K562 (cell line): ENCODE data around the gene ZFYVE27.

Experiments used
- ARID1B ChIP-seq: fragments of 450-650 bp; IDR thresholded peaks from 2 replicates; pipeline ENCODE4 v1.6.1; 2016; ENCODE audit warnings: antibody characterized with exemption, mild to moderate bottlenecking, inconsistent platforms
- EP300 ChIP-seq: IDR thresholded peaks from 2 replicates; pipeline ENCODE4 v1.6.1; 2012; ENCODE audit warnings: low read length, improper control_type of control experiment
- HDAC2 ChIP-seq: fragments of 450-650 bp; IDR thresholded peaks from 2 replicates; pipeline ENCODE4 v1.6.1; 2016; ENCODE audit warnings: mild to moderate bottlenecking
- HNRNPK ChIP-seq: fragments of 200-400 bp; formaldehyde crosslinking; IDR thresholded peaks from one replicate; pipeline ENCODE4 v1.6.1; 2018; ENCODE audit warnings: mild to moderate bottlenecking, low read depth, low read length; ENCODE audit not compliant: poor library complexity, severe bottlenecking
- RAD21 ChIP-seq, 2 experiments: fragments of 250-450 bp in 1 of 2; fragments of 450-650 bp in 1 of 2; sonication (Bioruptor Pico) in 1 of 2; formaldehyde crosslinking in 1 of 2; IDR thresholded peaks in 1 of 2; conservative IDR thresholded peaks in 1 of 2; 2 replicates each; pipeline versions ENCODE4 v1.4.0 to v1.8.0; 2020 to 2022; ENCODE audit warnings: mild to moderate bottlenecking in 2 of 2, moderate library complexity in 1 of 2
- RBM39 ChIP-seq: fragments of 200-400 bp; formaldehyde crosslinking; optimal IDR thresholded peaks from 2 replicates; pipeline ENCODE3; 2018; ENCODE audit warnings: low read depth, low read length
- REST ChIP-seq, 2 experiments: fragments of 450-650 bp; formaldehyde crosslinking in 1 of 2; IDR thresholded peaks; 2 replicates each; pipeline versions ENCODE4 v1.4.0 to v1.6.1; 2014 to 2020; ENCODE audit warnings: mild to moderate bottlenecking in 2 of 2, borderline replicate concordance in 1 of 2, low read depth in 1 of 2
- SIN3A ChIP-seq, 2 experiments: fragments of 150-350 bp in 1 of 2; IDR thresholded peaks; 2 replicates each; pipeline ENCODE4 v1.6.1; 2011 to 2016; ENCODE audit warnings: borderline replicate concordance in 2 of 2, low read depth in 2 of 2, low read length in 2 of 2, mild to moderate bottlenecking in 2 of 2, moderate library complexity in 2 of 2; ENCODE audit not compliant: control insufficient read depth in 1 of 2
- TCF7 ChIP-seq: sonication (generic); IDR thresholded peaks from 2 replicates; pipeline ENCODE4 v1.6.1; 2016; ENCODE audit warnings: antibody characterized with exemption, borderline replicate concordance
- ZNF717 ChIP-seq: fragments of 250-450 bp; sonication (Bioruptor Pico); IDR thresholded peaks from 2 replicates; pipeline ENCODE4 v1.5.0; 2021
- TF ChIP-seq, protein P1 (sequence below), 2 experiments: fragments of 450-650 bp; conservative IDR thresholded peaks; 2 replicates each; pipeline ENCODE4 v1.6.1; 2017; ENCODE audit warnings: mild to moderate bottlenecking in 2 of 2, moderate library complexity in 2 of 2
- TF ChIP-seq, protein P2 (sequence below), 3 experiments: IDR thresholded peaks in 2 of 3; conservative IDR thresholded peaks in 1 of 3; 2 replicates each; pipeline ENCODE4 v1.5.1; 2011 to 2012; ENCODE audit warnings: low read length in 3 of 3, mild to moderate bottlenecking in 3 of 3, control low read depth in 2 of 3, improper control_type of control experiment in 1 of 3, inconsistent platforms in 1 of 3, low read depth in 1 of 3, mixed read lengths in 1 of 3, moderate library complexity in 1 of 3; ENCODE audit not compliant: insufficient read depth in 2 of 3

DNA sequence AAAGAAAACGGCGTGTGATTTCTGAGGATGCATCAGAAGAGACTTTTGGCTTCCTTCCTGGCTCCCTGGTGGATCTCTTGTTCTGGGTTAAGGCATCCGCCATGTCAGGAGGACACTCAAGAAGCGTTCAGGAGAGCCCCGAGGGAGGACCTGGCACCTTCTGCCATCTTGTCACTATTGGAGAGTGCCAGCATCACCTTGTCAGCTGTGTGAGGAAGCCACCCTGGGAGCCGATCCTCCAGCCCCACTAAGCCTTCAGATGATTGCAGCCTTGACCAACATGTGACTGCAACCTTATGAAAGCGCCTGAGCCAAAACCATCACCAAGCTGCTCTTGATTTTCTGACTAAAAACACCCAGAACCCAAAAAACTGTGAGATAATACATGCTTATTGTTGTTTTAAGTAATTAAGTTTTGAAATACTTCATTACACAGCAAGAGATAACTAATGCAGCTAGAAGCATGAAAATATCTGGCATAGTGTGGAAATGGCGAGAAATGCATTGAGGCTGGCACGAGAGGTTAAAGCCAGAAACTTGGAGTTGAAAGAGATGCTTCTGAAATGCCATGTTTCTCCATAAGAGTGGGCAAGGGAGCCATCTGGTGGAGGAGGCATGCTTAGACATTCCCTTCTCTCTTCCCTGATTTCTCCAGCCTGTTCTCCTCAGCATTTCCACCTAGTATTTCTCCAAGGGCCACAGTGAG lies 5.4 kb upstream of the ZFYVE27 start:
- no peak for TF ChIP-seq RBM39
- TF ChIP-seq ZNF717: no peak
- no peak for TF ChIP-seq TCF7
- TF ChIP-seq, protein P1, sequence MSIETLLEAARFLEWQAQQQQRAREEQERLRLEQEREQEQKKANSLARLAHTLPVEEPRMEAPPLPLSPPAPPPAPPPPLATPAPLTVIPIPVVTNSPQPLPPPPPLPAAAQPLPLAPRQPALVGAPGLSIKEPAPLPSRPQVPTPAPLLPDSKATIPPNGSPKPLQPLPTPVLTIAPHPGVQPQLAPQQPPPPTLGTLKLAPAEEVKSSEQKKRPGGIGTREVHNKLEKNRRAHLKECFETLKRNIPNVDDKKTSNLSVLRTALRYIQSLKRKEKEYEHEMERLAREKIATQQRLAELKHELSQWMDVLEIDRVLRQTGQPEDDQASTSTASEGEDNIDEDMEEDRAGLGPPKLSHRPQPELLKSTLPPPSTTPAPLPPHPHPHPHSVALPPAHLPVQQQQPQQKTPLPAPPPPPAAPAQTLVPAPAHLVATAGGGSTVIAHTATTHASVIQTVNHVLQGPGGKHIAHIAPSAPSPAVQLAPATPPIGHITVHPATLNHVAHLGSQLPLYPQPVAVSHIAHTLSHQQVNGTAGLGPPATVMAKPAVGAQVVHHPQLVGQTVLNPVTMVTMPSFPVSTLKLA (conservative IDR thresholded peaks at IDR 0.05): no peak
- TF ChIP-seq HNRNPK: no peak
- TF ChIP-seq HDAC2: no peak
- peak; percentile 83 to 95 for TF ChIP-seq RAD21 (CRISPR knock-in tag; conservative IDR thresholded peaks at IDR 0.05 in 1 of 2, IDR thresholded peaks at IDR 0.05 in 1 of 2)
- no peak for TF ChIP-seq ARID1B
- no peak for TF ChIP-seq SIN3A (IDR thresholded peaks at IDR 0.05; ENCODE audit: borderline replicate concordance in 2 of 2, control insufficient read depth in 1 of 2, low read depth in 2 of 2, low read length in 2 of 2)
- TF ChIP-seq, protein P2, sequence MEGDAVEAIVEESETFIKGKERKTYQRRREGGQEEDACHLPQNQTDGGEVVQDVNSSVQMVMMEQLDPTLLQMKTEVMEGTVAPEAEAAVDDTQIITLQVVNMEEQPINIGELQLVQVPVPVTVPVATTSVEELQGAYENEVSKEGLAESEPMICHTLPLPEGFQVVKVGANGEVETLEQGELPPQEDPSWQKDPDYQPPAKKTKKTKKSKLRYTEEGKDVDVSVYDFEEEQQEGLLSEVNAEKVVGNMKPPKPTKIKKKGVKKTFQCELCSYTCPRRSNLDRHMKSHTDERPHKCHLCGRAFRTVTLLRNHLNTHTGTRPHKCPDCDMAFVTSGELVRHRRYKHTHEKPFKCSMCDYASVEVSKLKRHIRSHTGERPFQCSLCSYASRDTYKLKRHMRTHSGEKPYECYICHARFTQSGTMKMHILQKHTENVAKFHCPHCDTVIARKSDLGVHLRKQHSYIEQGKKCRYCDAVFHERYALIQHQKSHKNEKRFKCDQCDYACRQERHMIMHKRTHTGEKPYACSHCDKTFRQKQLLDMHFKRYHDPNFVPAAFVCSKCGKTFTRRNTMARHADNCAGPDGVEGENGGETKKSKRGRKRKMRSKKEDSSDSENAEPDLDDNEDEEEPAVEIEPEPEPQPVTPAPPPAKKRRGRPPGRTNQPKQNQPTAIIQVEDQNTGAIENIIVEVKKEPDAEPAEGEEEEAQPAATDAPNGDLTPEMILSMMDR (IDR thresholded peaks at IDR 0.05 in 2 of 3, conservative IDR thresholded peaks at IDR 0.05 in 1 of 3; ENCODE audit: insufficient read depth in 2 of 3, low read depth in 1 of 3, low read length in 3 of 3): peak; percentile 67 to 88 (median 73)
- TF ChIP-seq EP300: no peak
- peak; percentile 91 for TF ChIP-seq REST (IDR thresholded peaks at IDR 0.05; ENCODE audit: borderline replicate concordance)
- no peak for TF ChIP-seq REST (CRISPR knock-in tag; IDR thresholded peaks at IDR 0.05; ENCODE audit: low read depth)
